SU-DHL-6 (cell line): ENCODE measurements around the gene POLR2E.

ENCODE experiments used
- H2AFZ ChIP-seq: fragments of 200-600 bp; sonication (generic); 2 replicates; pipeline ENCODE4 v1.6.1; 2014; ENCODE audit warnings: low read depth, mild to moderate bottlenecking, moderate library complexity, mixed read lengths, antibody characterized with exemption, low read length; ENCODE audit not compliant: severe bottlenecking
- H3F3A ChIP-seq: fragments of 200-600 bp; shearing (Covaris generic); 2 replicates; pipeline ENCODE4 v1.6.0; 2016; ENCODE audit warnings: antibody characterized with exemption, mild to moderate bottlenecking; ENCODE audit not compliant: insufficient read depth
- H3K27ac ChIP-seq: fragments of 200-600 bp; sonication (generic); 2 replicates; pipeline ENCODE4 v1.5.1; 2016; ENCODE audit warnings: low read depth, mild to moderate bottlenecking, low read length, moderate library complexity, mixed read lengths
- H3K27me3 ChIP-seq: fragments of 200-600 bp; sonication (generic), shearing (Covaris generic); 2 replicates; pipeline ENCODE4 v1.6.0; 2014; ENCODE audit warnings: mild to moderate bottlenecking, low read length
- H3K36me3 ChIP-seq: fragments of 200-600 bp; sonication (generic); 2 replicates; pipeline ENCODE4 v1.6.1; 2014; ENCODE audit warnings: mild to moderate bottlenecking, low read length, mixed read lengths
- H3K4me2 ChIP-seq: fragments of 300-600, 200-600 bp; shearing (Covaris generic), sonication (generic); 2 replicates; pipeline ENCODE4 v1.6.0; 2014; ENCODE audit warnings: low read length, low read depth, mild to moderate bottlenecking; ENCODE audit not compliant: poor library complexity, severe bottlenecking
- H3K4me3 ChIP-seq: fragments of 200-600 bp; sonication (generic); 2 replicates; pipeline ENCODE4 v1.5.1; 2014; ENCODE audit warnings: antibody characterized with exemption, low read length, mild to moderate bottlenecking, mixed read lengths; ENCODE audit not compliant: insufficient read depth, poor library complexity, severe bottlenecking
- H3K79me2 ChIP-seq: fragments of 200-600 bp; sonication (generic); 2 replicates; pipeline ENCODE4 v1.6.1; 2014; ENCODE audit warnings: mild to moderate bottlenecking, low read length, moderate library complexity; ENCODE audit not compliant: insufficient read depth
- H3K9ac ChIP-seq: fragments of 200-600 bp; sonication (generic); 2 replicates; pipeline ENCODE4 v1.7.0; 2014; ENCODE audit warnings: mild to moderate bottlenecking, low read length
- H3K9me2 ChIP-seq: fragments of 200-600 bp; sonication (generic); replicated peaks from 2 replicates; pipeline ENCODE4 v1.6.1; 2014; ENCODE audit warnings: low read length; ENCODE audit not compliant: insufficient read depth
- H3K9me3 ChIP-seq: fragments of 200-600 bp; sonication (generic); 2 replicates; pipeline ENCODE4 v1.6.1; 2014; ENCODE audit warnings: low read length, mixed read lengths; ENCODE audit not compliant: insufficient read depth
- H4K20me1 ChIP-seq: fragments of 200-600 bp; sonication (generic); 2 replicates; pipeline ENCODE4 v1.6.1; 2014; ENCODE audit warnings: low read depth, mild to moderate bottlenecking, antibody characterized with exemption, low read length, moderate library complexity, mixed read lengths
- CTCF ChIP-seq: fragments of 200-600 bp; sonication (generic); IDR thresholded peaks from one replicate; pipeline ENCODE4 v1.5.1; 2017; ENCODE audit warnings: antibody characterized with exemption, mild to moderate bottlenecking, low read length, moderate library complexity; ENCODE audit not compliant: insufficient read depth, poor library complexity, severe bottlenecking
- EZH2phosphoT487 ChIP-seq: fragments of 200-600 bp; sonication (generic), shearing (Covaris generic); conservative IDR thresholded peaks from 2 replicates; pipeline ENCODE4 v1.6.1; 2018; ENCODE audit warnings: mild to moderate bottlenecking, antibody characterized with exemption, low read length, moderate library complexity, mixed read lengths

The POLR2E gene

GRCh38 chr19:1122021-1122971, 27.1 kb upstream of the POLR2E start:
- Histone ChIP-seq H3K4me2 (no peak overlapping the region), H3K27ac (no peak overlapping the region), H3F3A (no peaks in the 10 kb centered on the region), H3K9me3 (no peaks in the 10 kb centered on the region), H3K36me3 (no peaks in the 10 kb centered on the region), H3K27me3 (no peaks in the 10 kb centered on the region), H4K20me1 (no peaks in the 10 kb centered on the region), H3K4me3 (no peak overlapping the region), H2AFZ (no peak overlapping the region), H3K9me2 (no peaks in the 10 kb centered on the region), H3K79me2 (no peaks in the 10 kb centered on the region), H3K9ac (no peak overlapping the region)
- TF ChIP-seq CTCF = no peak

- Histone ChIP-seq H3K9ac (no peak overlapping the region), H3K4me2 (no peak overlapping the region), H3F3A (no peaks in the 10 kb centered on the region), H3K27ac (no peak overlapping the region), H3K79me2 (no peaks in the 10 kb centered on the region), H3K9me2 (no peaks in the 10 kb centered on the region), H3K36me3 (no peaks in the 10 kb centered on the region), H3K4me3 (no peak overlapping the region), H2AFZ (no peak overlapping the region), H3K9me3 (no peaks in the 10 kb centered on the region), H3K27me3 (no peaks in the 10 kb centered on the region), H4K20me1 (no peaks in the 10 kb centered on the region)
- TF ChIP-seq EZH2phosphoT487 (no peak), CTCF (no peak)
These were observed 26.2 kb upstream of the POLR2E start for GRCh38 chr19:1121395-1121794.

- Histone ChIP-seq H4K20me1 (no peaks in the 10 kb centered on the region), H3K36me3 (no peaks in the 10 kb centered on the region), H3K9me3 (no peaks in the 10 kb centered on the region), H2AFZ (no peak overlapping the region), H3K27me3 (no peaks in the 10 kb centered on the region), H3K4me2 (no peak overlapping the region), H3F3A (no peaks in the 10 kb centered on the region), H3K79me2 (no peaks in the 10 kb centered on the region), H3K4me3 (no peak overlapping the region), H3K9ac (no peak overlapping the region), H3K9me2 (no peaks in the 10 kb centered on the region), H3K27ac (no peak overlapping the region)
- no peak for TF ChIP-seq CTCF
- TF ChIP-seq EZH2phosphoT487 = no peak
These were observed 24.5 kb upstream of the POLR2E start for GRCh38 chr19:1119475-1120217.
